WTC11 (cell line): Measurements from ENCODE around the gene MOBP.

ENCODE experiments used
- ATF1 ChIP-seq: sonication (generic); formaldehyde crosslinking; IDR thresholded peaks from 2 replicates; pipeline ENCODE4 v1.8.1; 2023; ENCODE audit warnings: mild to moderate bottlenecking, moderate library complexity, missing genetic modification reagents
- E2F4 ChIP-seq: sonication (generic); formaldehyde crosslinking; IDR thresholded peaks from 2 replicates; pipeline ENCODE4 v1.8.1; 2022; ENCODE audit warnings: low read depth, mild to moderate bottlenecking, moderate library complexity, missing genetic modification reagents, borderline replicate concordance
- ESRRA ChIP-seq: sonication (generic); formaldehyde crosslinking; IDR thresholded peaks from 2 replicates; pipeline ENCODE4 v1.8.1; 2022; ENCODE audit warnings: mild to moderate bottlenecking, missing genetic modification reagents, borderline replicate concordance
- FOXJ3 ChIP-seq: sonication (generic); formaldehyde crosslinking; IDR thresholded peaks from 2 replicates; pipeline ENCODE4 v1.9.0; 2021; ENCODE audit warnings: missing genetic modification reagents, mild to moderate bottlenecking, borderline replicate concordance
- FOXK1 ChIP-seq: sonication (generic); formaldehyde crosslinking; IDR thresholded peaks from 2 replicates; pipeline ENCODE4 v1.8.0; 2022; ENCODE audit warnings: mild to moderate bottlenecking, moderate library complexity, missing genetic modification reagents
- MAX ChIP-seq: sonication (generic); formaldehyde crosslinking; IDR thresholded peaks from 2 replicates; pipeline ENCODE4 v1.8.0; 2022; ENCODE audit warnings: mild to moderate bottlenecking, missing genetic modification reagents
- RORB ChIP-seq: fragments of 250-450 bp; sonication (Bioruptor Pico); IDR thresholded peaks from 2 replicates; pipeline ENCODE4 v1.9.0; 2021; ENCODE audit warnings: mild to moderate bottlenecking
- ZBTB21 ChIP-seq: sonication (generic); formaldehyde crosslinking; IDR thresholded peaks from 2 replicates; pipeline ENCODE4 v1.8.1; 2023; ENCODE audit warnings: mild to moderate bottlenecking, missing genetic modification reagents, borderline replicate concordance
- ZNF138 ChIP-seq: sonication (generic); formaldehyde crosslinking; conservative IDR thresholded peaks from 2 replicates; pipeline ENCODE4 v1.8.1; 2022; ENCODE audit warnings: mild to moderate bottlenecking, moderate library complexity, missing genetic modification reagents
- ZNF532 ChIP-seq: fragments of 250-450 bp; sonication (Bioruptor Pico); IDR thresholded peaks from 2 replicates; pipeline ENCODE4 v1.9.0; 2021; ENCODE audit warnings: mild to moderate bottlenecking, borderline replicate concordance
- ZSCAN18 ChIP-seq: fragments of 250-450 bp; sonication (Bioruptor Pico); IDR thresholded peaks from 2 replicates; pipeline ENCODE4 v2.1.2; 2022; ENCODE audit warnings: mild to moderate bottlenecking, moderate library complexity
- TF ChIP-seq, protein P1 (sequence below): fragments of 200-600 bp; IDR thresholded peaks from 2 replicates; pipeline ENCODE4 v1.8.0; 2022; ENCODE audit warnings: antibody characterized with exemption
- TF ChIP-seq, protein P2 (sequence below): sonication (generic); formaldehyde crosslinking; IDR thresholded peaks from 2 replicates; pipeline ENCODE4 v1.8.1; 2023; ENCODE audit warnings: mild to moderate bottlenecking, moderate library complexity, missing genetic modification reagents

DNA sequence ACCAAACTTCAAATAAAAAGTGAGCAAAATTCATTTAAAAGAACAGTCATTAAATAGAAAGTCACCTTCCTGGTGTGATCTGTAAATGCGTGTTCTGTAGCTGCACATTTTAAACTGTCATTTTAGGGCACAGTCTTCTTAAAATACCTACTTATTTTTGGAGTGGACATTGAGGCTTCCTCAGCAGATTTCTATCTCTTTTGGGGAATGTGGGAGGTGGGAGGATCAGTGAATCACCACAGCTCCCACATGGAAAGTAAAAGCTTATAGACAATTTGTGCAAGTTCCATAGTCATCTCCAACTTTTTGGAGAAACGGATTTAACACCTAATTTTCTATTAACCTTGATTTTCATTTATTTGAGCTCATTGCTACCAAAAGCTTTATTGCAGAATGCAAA, 21.0 kb upstream of the MOBP start:
- TF ChIP-seq ZNF138 (CRISPR knock-in tag) (no peak), FOXJ3 (CRISPR knock-in tag) (no peak), ZNF532 (no peak), ZBTB21 (no peak), FOXK1 (CRISPR knock-in tag) (no peak), ATF1 (no peak), E2F4 (CRISPR knock-in tag) (no peak), ZSCAN18 (no peak), MAX (CRISPR knock-in tag) (no peak), RORB (CRISPR knock-in tag) (no peak), ESRRA (CRISPR knock-in tag) (no peak)
- TF ChIP-seq, protein P1, sequence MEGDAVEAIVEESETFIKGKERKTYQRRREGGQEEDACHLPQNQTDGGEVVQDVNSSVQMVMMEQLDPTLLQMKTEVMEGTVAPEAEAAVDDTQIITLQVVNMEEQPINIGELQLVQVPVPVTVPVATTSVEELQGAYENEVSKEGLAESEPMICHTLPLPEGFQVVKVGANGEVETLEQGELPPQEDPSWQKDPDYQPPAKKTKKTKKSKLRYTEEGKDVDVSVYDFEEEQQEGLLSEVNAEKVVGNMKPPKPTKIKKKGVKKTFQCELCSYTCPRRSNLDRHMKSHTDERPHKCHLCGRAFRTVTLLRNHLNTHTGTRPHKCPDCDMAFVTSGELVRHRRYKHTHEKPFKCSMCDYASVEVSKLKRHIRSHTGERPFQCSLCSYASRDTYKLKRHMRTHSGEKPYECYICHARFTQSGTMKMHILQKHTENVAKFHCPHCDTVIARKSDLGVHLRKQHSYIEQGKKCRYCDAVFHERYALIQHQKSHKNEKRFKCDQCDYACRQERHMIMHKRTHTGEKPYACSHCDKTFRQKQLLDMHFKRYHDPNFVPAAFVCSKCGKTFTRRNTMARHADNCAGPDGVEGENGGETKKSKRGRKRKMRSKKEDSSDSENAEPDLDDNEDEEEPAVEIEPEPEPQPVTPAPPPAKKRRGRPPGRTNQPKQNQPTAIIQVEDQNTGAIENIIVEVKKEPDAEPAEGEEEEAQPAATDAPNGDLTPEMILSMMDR: no peak
- TF ChIP-seq, protein P2, sequence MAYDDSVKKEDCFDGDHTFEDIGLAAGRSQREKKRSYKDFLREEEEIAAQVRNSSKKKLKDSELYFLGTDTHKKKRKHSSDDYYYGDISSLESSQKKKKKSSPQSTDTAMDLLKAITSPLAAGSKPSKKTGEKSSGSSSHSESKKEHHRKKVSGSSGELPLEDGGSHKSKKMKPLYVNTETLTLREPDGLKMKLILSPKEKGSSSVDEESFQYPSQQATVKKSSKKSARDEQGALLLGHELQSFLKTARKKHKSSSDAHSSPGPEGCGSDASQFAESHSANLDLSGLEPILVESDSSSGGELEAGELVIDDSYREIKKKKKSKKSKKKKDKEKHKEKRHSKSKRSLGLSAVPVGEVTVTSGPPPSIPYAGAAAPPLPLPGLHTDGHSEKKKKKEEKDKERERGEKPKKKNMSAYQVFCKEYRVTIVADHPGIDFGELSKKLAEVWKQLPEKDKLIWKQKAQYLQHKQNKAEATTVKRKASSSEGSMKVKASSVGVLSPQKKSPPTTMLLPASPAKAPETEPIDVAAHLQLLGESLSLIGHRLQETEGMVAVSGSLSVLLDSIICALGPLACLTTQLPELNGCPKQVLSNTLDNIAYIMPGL (CRISPR knock-in tag): no peak
